Body of pancreas (tissue), 4 donors: Measurements from ENCODE around the gene NRP1. TPM values are rescaled to one million over a fixed set of nuclear protein-coding genes. Genes with fewer than 3 reads are reported as not detected.

Experiments
- ATAC-seq: fragments of 150-250 bp; one replicate; pipeline ENCODE4 v1.9.1; 2016
- DNase-seq, 4 donors: peaks; one replicate each; pipeline ENCODE4 v3.0.0-alpha.2; 2019
- H3K27ac ChIP-seq, 4 donors: fragments of 200-600 bp; sonication (generic); 1 replicate in 3 of 4; 2 replicates in 1 of 4; pipeline versions ENCODE4 v1.5.1 to v1.6.1; 2016 to 2019; ENCODE audit warnings: mild to moderate bottlenecking in 1 of 4, mixed read lengths in 1 of 4, moderate library complexity in 1 of 4
- H3K27me3 ChIP-seq, 2 donors: fragments of 200-600 bp; sonication (generic); one replicate each; pipeline ENCODE4 v1.6.0; 2016; ENCODE audit warnings: mild to moderate bottlenecking in 1 of 2
- H3K36me3 ChIP-seq, 2 donors: fragments of 200-600 bp; sonication (generic); replicated peaks in 1 of 2; 2 replicates each; pipeline ENCODE4 v1.5.1; 2016; ENCODE audit warnings: low read depth in 2 of 2; ENCODE audit not compliant: insufficient read depth in 1 of 2
- H3K4me1 ChIP-seq: fragments of 200-600 bp; sonication (generic); one replicate; pipeline ENCODE4 v1.6.0; 2016
- H3K4me3 ChIP-seq, 2 donors: fragments of 200-600 bp; sonication (generic); 1 replicate in 1 of 2; 2 replicates in 1 of 2; pipeline ENCODE4 v1.5.1; 2016 to 2019
- H3K9me3 ChIP-seq, 3 donors: fragments of 200-600 bp; sonication (generic); 1 replicate in 2 of 3; 2 replicates in 1 of 3; pipeline ENCODE4 v1.5.1; 2016
- CTCF ChIP-seq, 7 experiments: fragments of 450-650 bp in 4 of 7; fragments of 200-600 bp in 3 of 7; sonication (generic) in 3 of 7; IDR thresholded peaks; one replicate each; pipeline ENCODE4 v1.5.1; 2016 to 2019; ENCODE audit warnings: antibody characterized with exemption in 7 of 7
- POLR2A ChIP-seq, 3 donors: fragments of 450-650 bp; IDR thresholded peaks; one replicate each; pipeline ENCODE4 v1.6.1; 2016; ENCODE audit warnings: antibody characterized with exemption in 3 of 3, mild to moderate bottlenecking in 2 of 3
- WGBS, 2 donors: methylation state at CpG; one replicate each; pipeline ENCODE4 v1.1.5; 2017; 5-methylcytosine and 5-hydroxymethylcytosine counted together
- intact Hi-C: fragments of 100-400 bp; cut with DNase I; formaldehyde crosslinking; loops from one replicate; pipeline ENCODE4 v1.15.1; 2023
- total RNA-seq, 2 donors: library from RNA; depleted of rRNA; stranded (reverse); fragments of >200 nt; gene quantifications; one replicate each; pipeline ENCODE4 v1.1.0, GENCODE V29; 2016

Gene NRP1
- total RNA-seq, 2 donors from 2014 or later: 37.6 to 62.6 TPM

GRCh38 chr10:33252794-33253203 lies 81.7 kb downstream of the NRP1 start:
- H3K36me3 ChIP-seq: no peaks in the 10 kb centered on the region
- ATAC-seq (no peak), DNase-seq (no peak)
- H3K27ac ChIP-seq: no peak overlapping the region
- no peaks in the 10 kb centered on the region for H3K4me1 ChIP-seq
- intact Hi-C loops: no loop called here
- H3K9me3 ChIP-seq: no peaks in the 10 kb centered on the region
- no peak overlapping the region for H3K4me3 ChIP-seq
- no peaks in the 10 kb centered on the region for H3K27me3 ChIP-seq
- TF ChIP-seq CTCF (IDR thresholded peaks at IDR 0.05) (no peak), POLR2A (IDR thresholded peaks at IDR 0.05) (no peak)
- 78 to 87% methylated on average over 3 of the region's 3 CpGs for WGBS, 2 donors

- H3K36me3 ChIP-seq: no peaks in the 10 kb centered on the region
- ATAC-seq: no peak
- H3K9me3 ChIP-seq: no peaks in the 10 kb centered on the region
- H3K27me3 ChIP-seq: no peaks in the 10 kb centered on the region
- 89 to 95% methylated on average over 12 of the region's 12 CpGs for WGBS, 2 donors
- TF ChIP-seq CTCF (IDR thresholded peaks at IDR 0.05) (no peak), POLR2A (IDR thresholded peaks at IDR 0.05) (no peak)
- H3K4me3 ChIP-seq: no peak overlapping the region
- intact Hi-C loops: no loop called here
- no peak overlapping the region for H3K27ac ChIP-seq
- H3K4me1 ChIP-seq: no peaks in the 10 kb centered on the region
- no peak for DNase-seq
These were observed 82.1 kb downstream of the NRP1 start for GRCh38 chr10:33252324-33252723.

- 59% methylated on average over 7 of the region's 7 CpGs for WGBS, 2 donors
- H3K4me1 ChIP-seq: no peaks in the 10 kb centered on the region
- H3K27me3 ChIP-seq: no peaks in the 10 kb centered on the region
- H3K4me3 ChIP-seq: no peak overlapping the region
- no peak for TF ChIP-seq CTCF (IDR thresholded peaks at IDR 0.05)
- TF ChIP-seq POLR2A (IDR thresholded peaks at IDR 0.05): no peak
- H3K9me3 ChIP-seq: no peaks in the 10 kb centered on the region
- H3K27ac ChIP-seq: no peak overlapping the region
- H3K36me3 ChIP-seq: no peaks in the 10 kb centered on the region
- no peak for DNase-seq
- intact Hi-C loops: no loop called here
- ATAC-seq: no peak
These were observed 84.7 kb downstream of the NRP1 start for GRCh38 chr10:33249659-33250345.

DNA sequence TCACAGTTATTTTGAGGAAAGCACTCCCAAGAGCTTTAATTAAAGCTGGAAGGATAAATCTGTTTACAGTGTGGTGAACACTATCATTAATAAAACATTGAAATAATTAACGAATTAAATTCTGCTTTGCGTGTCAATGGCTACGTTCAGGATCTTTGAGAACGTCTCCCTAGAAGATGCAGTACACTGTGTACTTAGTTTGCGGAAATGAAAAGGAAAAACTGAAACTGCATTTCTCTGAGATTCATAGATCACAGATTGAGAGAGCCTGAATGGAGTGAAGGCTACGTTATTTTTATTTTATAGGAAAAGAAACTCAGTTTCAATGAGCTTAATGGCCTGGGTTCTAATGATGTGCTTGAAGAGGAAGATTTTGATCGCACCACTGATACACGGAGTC lies 85.3 kb downstream of the NRP1 start:
- no peak for DNase-seq
- Histone ChIP-seq H3K36me3 (no peaks in the 10 kb centered on the region), H3K9me3 (no peaks in the 10 kb centered on the region), H3K27me3 (no peaks in the 10 kb centered on the region), H3K27ac (peak overlapping the region in 1 of 4 donors; percentile 3), H3K4me3 (no peak overlapping the region), H3K4me1 (no peaks in the 10 kb centered on the region)
- intact Hi-C loops: no loop called here
- peak; percentile 35 for ATAC-seq
- WGBS, 2 donors: 61 to 64% methylated on average over 8 of the region's 8 CpGs
- TF ChIP-seq POLR2A (IDR thresholded peaks at IDR 0.05) (no peak), CTCF (IDR thresholded peaks at IDR 0.05) (no peak)

DNA sequence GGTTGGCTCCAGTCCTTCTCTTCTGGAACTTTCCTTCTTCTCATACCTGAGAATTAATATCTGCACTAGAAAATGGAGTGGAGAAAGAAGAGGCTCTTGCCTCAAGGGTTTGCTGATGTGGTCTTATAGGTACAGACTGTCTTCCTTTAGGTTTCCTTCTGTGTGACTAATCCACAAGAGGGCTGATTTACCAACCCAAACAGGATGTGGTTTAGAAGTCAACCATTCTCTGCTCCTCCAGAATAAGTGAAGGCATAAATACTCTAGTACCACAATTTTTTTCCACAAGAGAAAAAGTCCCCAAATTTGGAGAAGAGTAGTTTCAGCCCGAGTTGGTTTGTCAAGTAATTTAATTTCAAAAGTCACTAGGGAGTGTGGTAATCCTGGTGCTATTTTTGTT lies 85.8 kb downstream of the NRP1 start:
- Histone ChIP-seq H3K27ac (peak overlapping the region in 1 of 4 donors; percentile 3), H3K36me3 (no peaks in the 10 kb centered on the region), H3K9me3 (no peaks in the 10 kb centered on the region), H3K4me1 (no peaks in the 10 kb centered on the region), H3K4me3 (no peak overlapping the region), H3K27me3 (no peaks in the 10 kb centered on the region)
- WGBS, 2 donors: 39 to 48% methylated on average over 1 of the region's 1 CpG
- DNase-seq: no peak
- no peak for ATAC-seq
- intact Hi-C loops: no loop called here
- no peak for TF ChIP-seq CTCF (IDR thresholded peaks at IDR 0.05)
- TF ChIP-seq POLR2A (IDR thresholded peaks at IDR 0.05): no peak
